CD4-positive, alpha-beta T cell treated with Interleukin-6 for 4 hours (primary cell): Measurements from ENCODE around the gene EFCAB6.

Experiments
- DNase-seq: peaks from one replicate; pipeline ENCODE4 v3.0.0-alpha.2; 2020; ENCODE audit warnings: mixed read lengths

EFCAB6 gene

GRCh38 chr22:43515411-43515810, 296.7 kb downstream of the EFCAB6 start:
- DNase-seq = no peak

GRCh38 chr22:43514476-43515157, 297.5 kb downstream of the EFCAB6 start:
- DNase-seq = no peak

GRCh38 chr22:43512279-43512678, 299.8 kb downstream of the EFCAB6 start:
- no peak for DNase-seq

GRCh38 chr22:43511276-43511910, 300.7 kb downstream of the EFCAB6 start:
- no peak for DNase-seq

- DNase-seq = no peak
Observed at GRCh38 chr22:43510281-43511070, 301.6 kb downstream of the EFCAB6 start.

- no peak for DNase-seq
Observed at GRCh38 chr22:43509337-43509736, 302.8 kb downstream of the EFCAB6 start.

- DNase-seq = no peak
Observed at GRCh38 chr22:43508489-43508888, 303.6 kb downstream of the EFCAB6 start.

- no peak for DNase-seq
Observed at GRCh38 chr22:43507235-43507634, 304.9 kb downstream of the EFCAB6 start.

GRCh38 chr22:43506487-43506886, 305.6 kb downstream of the EFCAB6 start:
- DNase-seq = no peak

- no peak for DNase-seq
Observed at GRCh38 chr22:43505896-43506295, 306.2 kb downstream of the EFCAB6 start.

GRCh38 chr22:43505423-43505822, 306.7 kb downstream of the EFCAB6 start:
- DNase-seq = no peak

- DNase-seq = no peak
Observed at GRCh38 chr22:43504666-43505261, 307.3 kb downstream of the EFCAB6 start.

- DNase-seq = no peak
Observed at GRCh38 chr22:43504068-43504467, 308.0 kb downstream of the EFCAB6 start.

GRCh38 chr22:43502306-43502874, 309.7 kb downstream of the EFCAB6 start:
- DNase-seq = no peak

GRCh38 chr22:43501878-43502277, 310.2 kb downstream of the EFCAB6 start:
- DNase-seq = no peak

GRCh38 chr22:43500792-43501785, 311.0 kb downstream of the EFCAB6 start:
- DNase-seq = no peak

- no peak for DNase-seq
Observed at GRCh38 chr22:43498856-43499253, 313.2 kb downstream of the EFCAB6 start.

GRCh38 chr22:43497956-43498855, 313.9 kb downstream of the EFCAB6 start:
- no peak for DNase-seq

- DNase-seq = no peak
Observed at GRCh38 chr22:43493297-43493696, 318.8 kb downstream of the EFCAB6 start.

GRCh38 chr22:43491737-43492136, 320.4 kb downstream of the EFCAB6 start:
- no peak for DNase-seq

- no peak for DNase-seq
Observed at GRCh38 chr22:43491177-43491576, 320.9 kb downstream of the EFCAB6 start.
